ENCODE measurements around the gene STAT4.

Gene STAT4

DNA sequence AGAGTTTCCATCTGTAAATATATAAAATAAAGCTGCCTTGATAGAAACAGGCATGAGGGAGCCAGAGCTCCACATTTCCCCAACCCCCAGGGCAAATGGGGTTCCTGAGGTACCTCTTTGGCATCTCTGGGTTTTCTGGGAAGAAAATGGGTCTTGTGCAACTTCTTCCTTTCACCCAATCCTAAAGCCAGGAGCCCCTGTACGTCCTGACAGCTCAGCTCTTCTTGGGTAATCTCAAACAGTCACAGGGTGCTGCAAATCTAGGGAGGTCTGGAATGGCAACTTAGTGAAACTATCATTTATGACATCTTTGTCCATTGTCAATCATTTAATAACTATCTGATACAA, 100.2 kb downstream of the STAT4 start:
- no peak for DNase-seq (ENCODE audit: low spot score)
- H3K27ac ChIP-seq = no peak overlapping the region
- ChIA-PET POLR2A (ENCODE audit: low non-redundant PET) (no interaction called here), CTCF (interaction anchor here (0.6 to 3.6 kb wide), 4 partner anchors 15 to 471 kb away, joined by 3 to 44 read pairs (median 14); no protein-coding TSS in a partner anchor)
- TF ChIP-seq, protein P1, sequence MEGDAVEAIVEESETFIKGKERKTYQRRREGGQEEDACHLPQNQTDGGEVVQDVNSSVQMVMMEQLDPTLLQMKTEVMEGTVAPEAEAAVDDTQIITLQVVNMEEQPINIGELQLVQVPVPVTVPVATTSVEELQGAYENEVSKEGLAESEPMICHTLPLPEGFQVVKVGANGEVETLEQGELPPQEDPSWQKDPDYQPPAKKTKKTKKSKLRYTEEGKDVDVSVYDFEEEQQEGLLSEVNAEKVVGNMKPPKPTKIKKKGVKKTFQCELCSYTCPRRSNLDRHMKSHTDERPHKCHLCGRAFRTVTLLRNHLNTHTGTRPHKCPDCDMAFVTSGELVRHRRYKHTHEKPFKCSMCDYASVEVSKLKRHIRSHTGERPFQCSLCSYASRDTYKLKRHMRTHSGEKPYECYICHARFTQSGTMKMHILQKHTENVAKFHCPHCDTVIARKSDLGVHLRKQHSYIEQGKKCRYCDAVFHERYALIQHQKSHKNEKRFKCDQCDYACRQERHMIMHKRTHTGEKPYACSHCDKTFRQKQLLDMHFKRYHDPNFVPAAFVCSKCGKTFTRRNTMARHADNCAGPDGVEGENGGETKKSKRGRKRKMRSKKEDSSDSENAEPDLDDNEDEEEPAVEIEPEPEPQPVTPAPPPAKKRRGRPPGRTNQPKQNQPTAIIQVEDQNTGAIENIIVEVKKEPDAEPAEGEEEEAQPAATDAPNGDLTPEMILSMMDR (conservative IDR thresholded peaks at IDR 0.05; ENCODE audit: low read depth) = no peak

DNA sequence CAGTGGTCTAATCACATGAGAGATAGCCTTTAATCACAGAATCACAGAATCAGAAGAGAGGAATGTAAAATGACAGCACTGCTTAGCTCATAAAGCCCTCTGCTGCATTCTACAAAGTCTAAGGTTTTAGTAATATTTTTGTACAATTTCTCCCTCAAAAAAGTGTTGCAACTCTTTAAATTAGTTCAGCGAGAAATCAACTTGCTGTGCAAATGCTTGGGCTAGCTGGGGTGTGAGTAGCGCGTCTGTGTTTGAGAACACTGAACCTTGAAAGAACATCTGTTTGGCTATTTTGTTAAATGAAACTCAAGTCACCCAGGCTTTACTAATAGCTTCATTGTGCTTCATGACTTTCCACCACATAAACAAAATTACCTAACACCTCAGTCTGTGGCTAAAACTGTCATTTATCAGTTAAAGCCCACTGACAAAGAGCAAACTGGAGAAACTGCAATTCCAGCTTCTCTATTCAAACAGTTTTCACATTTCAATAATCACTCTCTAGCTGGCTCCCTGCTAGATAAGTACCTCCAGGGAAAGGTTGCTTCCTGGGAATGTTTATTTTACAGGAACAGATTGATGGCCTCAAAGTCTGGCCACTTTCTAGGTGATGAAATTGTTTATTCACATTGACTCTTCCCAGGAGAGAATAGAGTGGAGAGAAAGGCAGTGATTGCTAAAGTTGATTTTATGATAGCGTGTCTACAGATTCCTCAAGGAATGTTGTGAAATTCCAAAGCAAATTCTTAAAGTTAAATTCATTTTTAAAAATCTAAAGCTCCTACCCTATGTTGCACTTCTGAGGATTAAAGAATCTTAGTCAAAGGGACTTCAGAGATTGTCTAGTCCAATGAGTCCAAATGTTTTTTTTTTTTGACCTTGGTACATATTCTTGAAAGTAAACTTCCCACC, 100.8 kb downstream of the STAT4 start:
- DNase-seq (ENCODE audit: low spot score) = no peak
- ChIA-PET CTCF (interaction anchor here (0.6 to 3.6 kb wide), 4 partner anchors 15 to 472 kb away, joined by 3 to 44 read pairs (median 13); no protein-coding TSS in a partner anchor), POLR2A (ENCODE audit: low non-redundant PET) (interaction anchor here (0.6 kb wide), 1 partner anchor 579 kb away, joined by 6 read pairs; no protein-coding TSS in a partner anchor)
- H3K27ac ChIP-seq = no peak overlapping the region
- TF ChIP-seq, protein P1 (conservative IDR thresholded peaks at IDR 0.05; ENCODE audit: low read depth) = no peak

DNA sequence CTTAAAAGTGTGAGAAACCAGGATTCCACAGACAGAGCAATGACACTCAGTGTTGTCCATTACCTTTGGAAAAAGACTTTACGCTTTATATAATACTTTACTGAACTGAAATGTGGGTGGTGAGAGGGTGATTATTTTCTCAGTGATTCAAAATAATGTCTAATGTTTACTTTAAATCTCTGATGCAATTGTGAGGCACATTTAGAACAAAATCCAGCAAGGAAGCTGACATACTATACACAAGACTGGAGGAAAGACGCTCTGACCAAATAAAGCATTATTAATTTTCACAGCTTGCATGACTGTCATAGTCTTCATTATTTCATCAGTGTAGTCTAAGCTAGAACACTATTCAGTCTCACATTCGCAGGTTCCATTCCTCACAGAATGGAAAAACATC, 102.7 kb downstream of the STAT4 start:
- H3K27ac ChIP-seq = no peak overlapping the region
- DNase-seq (ENCODE audit: low spot score) = no peak
- TF ChIP-seq, protein P1 (conservative IDR thresholded peaks at IDR 0.05; ENCODE audit: low read depth) = no peak
- CTCF ChIA-PET = interaction anchor here (0.7 kb wide), 1 partner anchor 9 kb away, joined by 3 read pairs; no protein-coding TSS in a partner anchor
- POLR2A ChIA-PET (ENCODE audit: low non-redundant PET) = no interaction called here

DNA sequence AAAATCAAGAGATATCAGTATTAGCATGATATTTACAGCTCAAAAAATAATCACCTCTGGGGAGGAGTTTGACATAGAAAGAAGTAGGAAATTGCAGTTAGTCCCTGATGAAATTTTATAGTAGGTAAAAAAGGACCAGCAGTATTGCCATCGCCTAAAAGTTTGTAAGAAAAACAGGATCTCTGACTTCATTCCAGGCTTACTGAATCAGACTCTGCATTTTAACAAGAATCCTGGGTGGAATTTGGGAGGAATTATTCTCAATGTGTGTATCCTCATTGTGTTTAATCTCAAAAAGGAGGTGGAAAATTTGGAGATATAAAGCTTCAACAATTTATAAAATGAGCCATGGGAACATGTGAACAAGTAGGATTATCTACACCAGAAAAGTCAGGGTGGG, 105.7 kb downstream of the STAT4 start:
- CTCF ChIA-PET = interaction anchor here (0.6 kb wide), 1 partner anchor 1235 kb away, joined by 9 read pairs; no protein-coding TSS in a partner anchor
- no peak for DNase-seq (ENCODE audit: low spot score)
- POLR2A ChIA-PET (ENCODE audit: low non-redundant PET) = no interaction called here
- H3K27ac ChIP-seq = no peak overlapping the region
- TF ChIP-seq, protein P1 (conservative IDR thresholded peaks at IDR 0.05; ENCODE audit: low read depth) = no peak

DNA sequence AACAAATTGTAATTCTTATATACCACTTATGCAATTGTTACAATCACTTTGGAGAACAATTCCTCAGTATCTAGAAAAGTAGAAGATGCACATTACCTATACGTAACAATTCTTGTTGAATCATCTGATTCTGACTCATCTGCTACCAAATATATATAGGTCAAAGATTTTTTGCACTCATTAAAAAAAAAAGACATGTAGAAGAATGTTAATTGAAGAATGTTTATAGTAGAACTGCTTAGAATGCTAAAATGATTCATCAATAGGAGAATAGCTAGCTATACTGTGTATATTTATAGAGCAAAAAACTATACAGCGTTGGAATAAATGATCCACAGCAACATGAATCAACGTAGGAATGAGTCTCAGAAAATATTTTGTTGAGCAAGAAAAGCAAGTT, 107.4 kb downstream of the STAT4 start:
- TF ChIP-seq, protein P1 (conservative IDR thresholded peaks at IDR 0.05; ENCODE audit: low read depth) = no peak
- POLR2A ChIA-PET (ENCODE audit: low non-redundant PET) = no interaction called here
- H3K27ac ChIP-seq = no peak overlapping the region
- CTCF ChIA-PET = interaction anchor here (0.6 to 0.7 kb wide), 2 partner anchors 9 to 218 kb away, joined by 4 to 6 read pairs; no protein-coding TSS in a partner anchor
- peak; percentile 46 for DNase-seq (ENCODE audit: low spot score)

DNA sequence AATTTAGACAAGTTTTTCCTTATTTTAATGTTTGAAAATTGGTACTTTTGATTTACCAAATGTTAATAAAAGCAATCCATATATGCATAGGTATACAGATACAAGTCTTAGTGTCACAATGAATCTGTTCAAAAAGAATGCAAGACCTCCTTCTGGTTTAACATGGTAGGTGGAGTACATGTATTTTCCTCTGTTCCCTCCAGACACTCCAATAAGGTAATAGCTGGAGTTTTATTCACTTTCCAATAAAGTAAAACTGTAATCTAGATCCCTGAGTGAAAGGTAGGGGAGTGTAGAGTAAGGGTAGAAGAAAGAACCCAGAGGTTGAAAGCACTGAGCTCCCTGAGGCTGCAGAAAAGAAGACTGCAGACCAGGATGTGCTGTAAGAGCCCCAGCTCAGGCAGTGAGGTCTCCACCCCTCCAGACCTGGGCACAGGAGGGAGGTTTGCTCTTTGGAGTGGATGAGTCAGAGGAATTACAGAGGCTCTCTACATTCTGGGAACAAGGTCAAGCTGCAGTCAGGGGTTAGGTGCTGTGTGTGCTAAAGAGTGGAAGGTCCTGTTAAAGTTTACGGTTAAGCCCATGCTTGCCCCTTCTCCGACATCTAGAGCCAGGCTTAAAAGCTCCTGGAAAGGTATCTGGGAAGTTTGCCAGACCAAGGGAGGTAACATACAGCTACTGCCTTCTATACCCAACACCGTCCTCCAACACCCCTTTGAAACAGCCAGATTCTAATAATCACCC, 109.2 kb downstream of the STAT4 start:
- peak overlapping the region; percentile 43 for H3K27ac ChIP-seq
- peak; percentile 65 for DNase-seq (ENCODE audit: low spot score)
- CTCF ChIA-PET = interaction anchor here (0.9 kb wide), 1 partner anchor 19 kb away, joined by 5 read pairs; no protein-coding TSS in a partner anchor
- TF ChIP-seq, protein P1 (conservative IDR thresholded peaks at IDR 0.05; ENCODE audit: low read depth) = no peak
- POLR2A ChIA-PET (ENCODE audit: low non-redundant PET) = no interaction called here
